HepG2 (cell line): ENCODE results near the gene IKZF2. TPM values are rescaled to one million over a fixed set of nuclear protein-coding genes. Genes with fewer than 3 reads are reported as not detected.
A peak's percentile ranks its signal among the peaks of the same experiment; 100 is the strongest.

Experiments
- CCAR2 ChIP-seq: fragments of 200-400 bp; formaldehyde crosslinking; optimal IDR thresholded peaks from 2 replicates; pipeline ENCODE3; 2018; ENCODE audit warnings: low read depth, mild to moderate bottlenecking, low read length, moderate library complexity
- DNMT1 ChIP-seq: sonication (generic); formaldehyde crosslinking; IDR thresholded peaks from 2 replicates; pipeline ENCODE4 v1.5.1; 2020; ENCODE audit warnings: mild to moderate bottlenecking, missing genetic modification reagents
- DR1 ChIP-seq: sonication (generic); formaldehyde crosslinking; IDR thresholded peaks from 2 replicates; pipeline ENCODE4 v1.8.0; 2021; ENCODE audit warnings: mild to moderate bottlenecking, missing genetic modification reagents, inconsistent platforms
- EEA1 ChIP-seq: sonication (generic); formaldehyde crosslinking; IDR thresholded peaks from 2 replicates; pipeline ENCODE4 v1.5.1; 2020; ENCODE audit warnings: mild to moderate bottlenecking, missing genetic modification reagents, borderline replicate concordance
- GATAD1 ChIP-seq: IDR thresholded peaks from 2 replicates; pipeline ENCODE4 v1.6.1; 2016; ENCODE audit warnings: missing genetic modification reagents, missing compliant biosample characterization
- IKZF4 ChIP-seq: sonication (generic); formaldehyde crosslinking; IDR thresholded peaks from 2 replicates; pipeline ENCODE4 v1.5.1; 2020; ENCODE audit warnings: borderline replicate concordance, mild to moderate bottlenecking, low read depth, missing genetic modification reagents; ENCODE audit errors: not compliant biosample characterization
- MTA3 ChIP-seq: sonication (generic); formaldehyde crosslinking; IDR thresholded peaks from 2 replicates; pipeline ENCODE4 v1.4.0; 2020; ENCODE audit warnings: missing genetic modification reagents
- NFKBIZ ChIP-seq: IDR thresholded peaks from 2 replicates; pipeline ENCODE4 v1.6.1; 2018; ENCODE audit warnings: missing genetic modification reagents, missing compliant biosample characterization
- SNAI1 ChIP-seq: sonication (generic); formaldehyde crosslinking; IDR thresholded peaks from 2 replicates; pipeline ENCODE4 v1.5.0; 2020; ENCODE audit warnings: mild to moderate bottlenecking, missing genetic modification reagents, borderline replicate concordance
- SP5 ChIP-seq: IDR thresholded peaks from 2 replicates; pipeline ENCODE4 v1.6.1; 2016; ENCODE audit warnings: low read depth, borderline replicate concordance
- TBX2 ChIP-seq: sonication (generic); formaldehyde crosslinking; IDR thresholded peaks from 2 replicates; pipeline ENCODE4 v1.5.0; 2020; ENCODE audit warnings: missing genetic modification reagents, mild to moderate bottlenecking, borderline replicate concordance
- ZBTB44 ChIP-seq: sonication (generic); formaldehyde crosslinking; IDR thresholded peaks from 2 replicates; pipeline ENCODE4 v1.4.0; 2020; ENCODE audit warnings: missing genetic modification reagents
- ZNF142 ChIP-seq: sonication (generic); formaldehyde crosslinking; IDR thresholded peaks from 2 replicates; pipeline ENCODE4 v1.4.0; 2020; ENCODE audit warnings: missing genetic modification reagents
- ZNF160 ChIP-seq: sonication (generic); formaldehyde crosslinking; IDR thresholded peaks from 2 replicates; pipeline ENCODE4 v1.8.0; 2022; ENCODE audit warnings: mild to moderate bottlenecking, inconsistent platforms, missing genetic modification reagents
- ZNF264 ChIP-seq: sonication (generic); formaldehyde crosslinking; IDR thresholded peaks from 2 replicates; pipeline ENCODE4 v1.4.0; 2020; ENCODE audit warnings: missing genetic modification reagents
- ZNF274 ChIP-seq: sonication (generic); formaldehyde crosslinking; IDR thresholded peaks from 2 replicates; pipeline ENCODE4 v1.5.1; 2020; ENCODE audit warnings: mild to moderate bottlenecking, missing genetic modification reagents
- ZNF281 ChIP-seq: sonication (generic); formaldehyde crosslinking; IDR thresholded peaks from 2 replicates; pipeline ENCODE4 v1.4.0; 2020; ENCODE audit warnings: missing genetic modification reagents, borderline replicate concordance
- ZNF331 ChIP-seq: sonication (generic); formaldehyde crosslinking; IDR thresholded peaks from 2 replicates; pipeline ENCODE4 v1.4.0; 2020; ENCODE audit warnings: missing genetic modification reagents
- ZNF652 ChIP-seq: IDR thresholded peaks from 2 replicates; pipeline ENCODE4 v1.6.1; 2016; ENCODE audit warnings: low read depth, borderline replicate concordance
- ZNF776 ChIP-seq: sonication (generic); formaldehyde crosslinking; IDR thresholded peaks from 2 replicates; pipeline ENCODE4 v1.4.0; 2020; ENCODE audit warnings: mild to moderate bottlenecking, missing genetic modification reagents
- polyA plus RNA-seq, 8 experiments: library from polyadenylated mRNA; depleted of rRNA in 3 of 8; stranded (reverse) in 7 of 8; unstranded in 1 of 8; fragments of >200 nt; fragmentation: Illumina TruSeq in 4 of 8; extraction: Trizol in 4 of 8; gene quantifications; 2 replicates each; pipeline versions ENCODE4 v1.2.1 to v1.2.3, GENCODE V29; 2011 to 2016; ENCODE audit warnings: low read depth in 4 of 8, missing spikeins in 1 of 8, mixed read lengths in 1 of 8; ENCODE audit not compliant: insufficient read depth in 1 of 8
- total RNA-seq, 5 experiments: library from RNA; depleted of rRNA; stranded (reverse); fragments of >200 nt; fragmentation: Illumina TruSeq; extraction: Trizol; gene quantifications; 2 replicates each; pipeline ENCODE4 v1.2.3, GENCODE V29; 2016; ENCODE audit warnings: low read depth in 1 of 5

Gene IKZF2
- total and polyA plus RNA-seq, 2 of the 13 experiments (the other 11 are each of a cell fraction or from before 2014, with no cell fraction given): 0.18 to 0.86 TPM

- 0 out of 2 replicates have a peak, but pooled peaks have one; percentile 28 for TF ChIP-seq ZBTB44 (CRISPR knock-in tag)
- no peak for TF ChIP-seq SP5 (CRISPR knock-in tag)
- no peak for TF ChIP-seq ZNF281 (CRISPR knock-in tag)
- TF ChIP-seq EEA1 (CRISPR knock-in tag): peak; percentile 55; the same call in 1 of the 2 replicates
- TF ChIP-seq DNMT1 (CRISPR knock-in tag): no peak
- TF ChIP-seq SNAI1 (CRISPR knock-in tag): no peak
- no peak for TF ChIP-seq GATAD1
- TF ChIP-seq ZNF142: peak; percentile 77; the same call in 1 of the 2 replicates
- no peak for TF ChIP-seq MTA3 (CRISPR knock-in tag)
- TF ChIP-seq ZNF274: peak; percentile 48; the same call in 1 of the 2 replicates
- TF ChIP-seq ZNF160: 0 out of 2 replicates have a peak, but pooled peaks have one; percentile 41
- no peak for TF ChIP-seq ZNF331 (CRISPR knock-in tag)
- peak; percentile 63; the same call in 1 of the 2 replicates for TF ChIP-seq ZNF776 (CRISPR knock-in tag)
- no peak for TF ChIP-seq ZNF264 (CRISPR knock-in tag)
- TF ChIP-seq TBX2 (CRISPR knock-in tag): peak; percentile 19; the same call in 1 of the 2 replicates
- TF ChIP-seq NFKBIZ: no peak
- TF ChIP-seq ZNF652 (CRISPR knock-in tag): no peak
- TF ChIP-seq CCAR2: no peak
- no peak for TF ChIP-seq DR1 (CRISPR knock-in tag)
- peak; percentile 63 for TF ChIP-seq IKZF4 (CRISPR knock-in tag)
Measured at GRCh38 chr2:213151437-213152064, at the start of gene IKZF2 (continued).
